NB4 (cell line): ENCODE measurements around the gene MYO1B.

Experiments
- DNase-seq: peaks from one replicate; pipeline ENCODE4 v3.0.0; 2010; ENCODE audit warnings: low read depth
- H3K4me3 ChIP-seq: one replicate; pipeline ENCODE4 v1.5.1; 2011; ENCODE audit warnings: mild to moderate bottlenecking, low read depth, low read length, moderate library complexity
- CTCF ChIP-seq: IDR thresholded peaks from one replicate; pipeline ENCODE4 v1.5.1; 2012; ENCODE audit warnings: low read depth, low read length
- MAX ChIP-seq: IDR thresholded peaks from 2 replicates; pipeline ENCODE4 v1.6.1; 2011; ENCODE audit warnings: low read depth, low read length
- MYC ChIP-seq: IDR thresholded peaks from 2 replicates; pipeline ENCODE4 v1.6.1; 2011; ENCODE audit warnings: low read depth, low read length
- POLR2A ChIP-seq: IDR thresholded peaks from 2 replicates; pipeline ENCODE4 v1.6.1; 2011; ENCODE audit warnings: mild to moderate bottlenecking; ENCODE audit not compliant: insufficient read length; ENCODE audit errors: extremely low read depth

The MYO1B gene

GRCh38 chr2:191347881-191348280, 102.7 kb downstream of the MYO1B start:
- H3K4me3 ChIP-seq = no peak overlapping the region
- no peak for DNase-seq
- TF ChIP-seq CTCF = no peak
- TF ChIP-seq MYC = no peak
- no peak for TF ChIP-seq MAX
- no peak for TF ChIP-seq POLR2A

GRCh38 chr2:191349990-191350389, 104.8 kb downstream of the MYO1B start:
- no peak for TF ChIP-seq POLR2A
- TF ChIP-seq CTCF = no peak
- no peak for TF ChIP-seq MYC
- TF ChIP-seq MAX = no peak
- H3K4me3 ChIP-seq = no peak overlapping the region
- DNase-seq = no peak

GRCh38 chr2:191350826-191351225, 105.6 kb downstream of the MYO1B start:
- peak; percentile 12 for DNase-seq
- H3K4me3 ChIP-seq = no peak overlapping the region
- TF ChIP-seq CTCF (no peak), MAX (no peak), MYC (no peak), POLR2A (no peak)

- TF ChIP-seq MYC (no peak), POLR2A (no peak), CTCF (no peak), MAX (no peak)
These were observed 106.1 kb downstream of the MYO1B start for GRCh38 chr2:191351298-191351697.

GRCh38 chr2:191351921-191352320, 106.7 kb downstream of the MYO1B start:
- H3K4me3 ChIP-seq = no peak overlapping the region
- TF ChIP-seq POLR2A (no peak), MYC (no peak), MAX (no peak), CTCF (no peak)
- DNase-seq = no peak

More at GRCh38 chr2:191351298-191351697, 106.1 kb downstream of the MYO1B start:
- no peak overlapping the region for H3K4me3 ChIP-seq
- DNase-seq = no peak

GRCh38 chr2:191352536-191352935, 107.3 kb downstream of the MYO1B start:
- peak; percentile 30 for DNase-seq
- H3K4me3 ChIP-seq = no peak overlapping the region
- TF ChIP-seq MYC (no peak), CTCF (no peak), MAX (no peak), POLR2A (no peak)
